GM21390 (cell line): ENCODE data around the gene RNF207.
A peak's percentile ranks its signal among the peaks of the same experiment; 100 is the strongest.

Experiments used
- ATAC-seq: cut with Tn5 transposase; IDR thresholded peaks from one replicate; pipeline ENCODE4 v1.9.1; 2021; ENCODE audit not compliant: unreplicated experiment

Gene RNF207

GRCh38 chr1:6247651-6248050, 41.7 kb downstream of the RNF207 start:
- no peak for ATAC-seq

- ATAC-seq = no peak
These were observed 42.4 kb downstream of the RNF207 start for GRCh38 chr1:6248161-6248776.

- ATAC-seq = no peak
These were observed 43.2 kb downstream of the RNF207 start for GRCh38 chr1:6248932-6249738.

GRCh38 chr1:6249739-6250689, 44.1 kb downstream of the RNF207 start:
- ATAC-seq = no peak

GRCh38 chr1:6251233-6251632, 45.3 kb downstream of the RNF207 start:
- ATAC-seq = no peak

GRCh38 chr1:6251681-6252373, 45.9 kb downstream of the RNF207 start:
- no peak for ATAC-seq

- no peak for ATAC-seq
These were observed 46.4 kb downstream of the RNF207 start for GRCh38 chr1:6252374-6252710.

GRCh38 chr1:6253380-6253779, 47.5 kb downstream of the RNF207 start:
- no peak for ATAC-seq

- ATAC-seq = no peak
These were observed 48.8 kb downstream of the RNF207 start for GRCh38 chr1:6254691-6255090.

- no peak for ATAC-seq
These were observed 50.7 kb downstream of the RNF207 start for GRCh38 chr1:6256645-6257044.

- no peak for ATAC-seq
These were observed 51.7 kb downstream of the RNF207 start for GRCh38 chr1:6257541-6258069.

- ATAC-seq = no peak
These were observed 52.8 kb downstream of the RNF207 start for GRCh38 chr1:6258675-6259074.

- ATAC-seq = peak; percentile 59
These were observed 53.8 kb downstream of the RNF207 start for GRCh38 chr1:6259491-6260362.

GRCh38 chr1:6260433-6260934, 54.6 kb downstream of the RNF207 start:
- no peak for ATAC-seq

GRCh38 chr1:6260961-6261614, 55.2 kb downstream of the RNF207 start, which contains the start of gene GPR153:
GPR153 (minus strand) TSS chr1:6261098; CDS start chr1:6254905, 6,193 bp downstream.
- no peak for ATAC-seq

GRCh38 chr1:6261615-6261995, 55.7 kb downstream of the RNF207 start:
- no peak for ATAC-seq

GRCh38 chr1:6262555-6263420, 56.9 kb downstream of the RNF207 start:
- ATAC-seq = no peak

GRCh38 chr1:6263716-6264115, 57.8 kb downstream of the RNF207 start:
- ATAC-seq = no peak
